HFFc6 (cell line): Measurements from ENCODE around the gene PPFIA3. TPM values are rescaled to one million over a fixed set of nuclear protein-coding genes. Genes with fewer than 3 reads are reported as not detected.
"Not testable (repeated sequence)": the region's sequence is repeated elsewhere in the genome, so short reads cannot be mapped to it uniquely, and the experiment has no call there.

Source experiments
- DNase-seq: peaks from one replicate; pipeline ENCODE4 v3.0.0-alpha.2; 2018
- H3K27ac Mint-ChIP-seq: 2 replicates; pipeline ENCODE4 v1.8.0; 2020; ENCODE audit warnings: mild to moderate bottlenecking, mixed read lengths
- H3K27me3 Mint-ChIP-seq: 2 replicates; pipeline ENCODE4 v1.8.0; 2021; ENCODE audit warnings: mild to moderate bottlenecking, moderate library complexity, mixed read lengths; ENCODE audit not compliant: insufficient read depth
- H3K36me3 Mint-ChIP-seq: 2 replicates; pipeline ENCODE4 v1.8.0; 2021; ENCODE audit warnings: low read depth, mixed read lengths
- H3K4me1 Mint-ChIP-seq: 2 replicates; pipeline ENCODE4 v1.8.0; 2020; ENCODE audit warnings: low read depth, mixed read lengths
- H3K4me3 Mint-ChIP-seq: 2 replicates; pipeline ENCODE4 v1.8.0; 2020; ENCODE audit warnings: mild to moderate bottlenecking, moderate library complexity, mixed read lengths
- H3K9me3 Mint-ChIP-seq: 2 replicates; pipeline ENCODE4 v1.8.0; 2020; ENCODE audit warnings: mild to moderate bottlenecking, mixed read lengths
- long read RNA-seq: library from polyadenylated mRNA; unstranded; transcript quantifications from one replicate; pipeline ENCODE4 v2.0.0, GENCODE V29; 2019
- total RNA-seq, 6 experiments: library from RNA; stranded (reverse); fragmentation: NEBNext Ultra II Directional; extraction: Animal tissue kit (Norgen Biotek cat#: 25700); gene quantifications; 2 replicates in 1 of 6; 3 replicates in 5 of 6; pipeline ENCODE4 v1.2.3, GENCODE V29; 2021
- TF ChIP-seq, protein P1 (sequence below): fragments of 200-600 bp; sonication (generic); IDR thresholded peaks from 2 replicates; pipeline ENCODE4 v1.5.0; 2021; ENCODE audit warnings: antibody characterized with exemption, mild to moderate bottlenecking

The PPFIA3 gene
- 1 to 10 TPM; 1.9 to 2.4 (median 2.3) TPM for total RNA-seq
- long read RNA-seq, partial matches to known transcripts, result 0 of 3 reads
- long read RNA-seq, other reads (novel, unspliced or antisense), result 0 of 3 reads

- TF ChIP-seq, protein P1, sequence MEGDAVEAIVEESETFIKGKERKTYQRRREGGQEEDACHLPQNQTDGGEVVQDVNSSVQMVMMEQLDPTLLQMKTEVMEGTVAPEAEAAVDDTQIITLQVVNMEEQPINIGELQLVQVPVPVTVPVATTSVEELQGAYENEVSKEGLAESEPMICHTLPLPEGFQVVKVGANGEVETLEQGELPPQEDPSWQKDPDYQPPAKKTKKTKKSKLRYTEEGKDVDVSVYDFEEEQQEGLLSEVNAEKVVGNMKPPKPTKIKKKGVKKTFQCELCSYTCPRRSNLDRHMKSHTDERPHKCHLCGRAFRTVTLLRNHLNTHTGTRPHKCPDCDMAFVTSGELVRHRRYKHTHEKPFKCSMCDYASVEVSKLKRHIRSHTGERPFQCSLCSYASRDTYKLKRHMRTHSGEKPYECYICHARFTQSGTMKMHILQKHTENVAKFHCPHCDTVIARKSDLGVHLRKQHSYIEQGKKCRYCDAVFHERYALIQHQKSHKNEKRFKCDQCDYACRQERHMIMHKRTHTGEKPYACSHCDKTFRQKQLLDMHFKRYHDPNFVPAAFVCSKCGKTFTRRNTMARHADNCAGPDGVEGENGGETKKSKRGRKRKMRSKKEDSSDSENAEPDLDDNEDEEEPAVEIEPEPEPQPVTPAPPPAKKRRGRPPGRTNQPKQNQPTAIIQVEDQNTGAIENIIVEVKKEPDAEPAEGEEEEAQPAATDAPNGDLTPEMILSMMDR, result no peak
- DNase-seq, result peak; percentile 54
- Mint-ChIP-seq H3K27me3 (peaks cover 15% of the 10 kb centered on the region), H3K4me1 (peaks cover 20% of the 10 kb centered on the region), H3K9me3 (no peaks in the 10 kb centered on the region), H3K27ac (peak within 1 kb of the TSS; percentile 77), H3K4me3 (peak within 1 kb of the TSS; percentile 89), H3K36me3 (0 out of 2 replicates have a peak, but pooled peaks cover 3% of the 10 kb centered on the region)
These were observed at the start of gene PPFIA3 for GRCh38 chr19:49119411-49120324. Gene PPFIA3, plus strand, starts transcription at chr19:49119544. Its CDS starts 8,330 bp downstream, at chr19:49127874.

- Mint-ChIP-seq H3K4me1 (peaks cover 38% of the 10 kb centered on the region), H3K9me3 (peaks cover 24% of the 10 kb centered on the region), H3K36me3 (peaks cover 34% of the 10 kb centered on the region), H3K4me3 (no peak overlapping the region), H3K27ac (no peak overlapping the region), H3K27me3 (peaks cover 25% of the 10 kb centered on the region)
- TF ChIP-seq, protein P1, result no peak
- DNase-seq, result no peak
These were observed 48.9 kb upstream of the PPFIA3 start for GRCh38 chr19:49070416-49070815.

DNA sequence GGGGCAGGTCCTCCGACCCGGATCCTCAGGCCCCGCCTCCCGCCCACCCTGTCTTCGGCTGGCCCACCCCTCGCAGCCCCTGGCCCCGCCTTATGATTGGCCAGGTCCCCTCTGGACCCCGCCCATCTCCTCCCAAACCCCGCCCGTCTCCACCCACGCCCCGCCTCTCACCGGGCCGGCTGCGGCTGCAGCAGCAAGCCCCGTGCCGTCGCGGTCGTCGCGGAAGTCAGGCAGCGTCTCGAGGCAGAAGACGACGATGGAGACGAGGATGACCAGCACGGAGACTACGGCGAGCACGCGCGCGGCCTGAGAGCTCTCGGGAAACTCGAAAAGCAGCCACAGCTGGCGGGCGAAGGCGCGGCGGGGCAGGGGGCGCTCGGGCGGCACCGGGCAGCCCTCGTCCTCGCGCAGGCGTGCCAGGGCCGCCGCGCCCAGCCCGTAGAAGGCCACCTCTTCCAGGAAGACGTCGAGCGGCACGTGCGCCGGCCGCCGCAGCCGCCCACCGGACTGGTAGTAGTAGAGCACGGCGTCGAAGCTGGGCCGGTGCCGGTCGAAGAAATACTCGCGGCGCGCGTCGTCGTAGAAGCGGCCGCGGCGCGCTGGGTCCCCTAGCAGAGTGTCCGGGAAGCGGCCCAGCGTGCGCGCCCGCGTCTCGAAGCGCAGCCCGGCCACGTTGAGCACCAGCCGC is 47.3 kb upstream of the PPFIA3 start:
- H3K27me3 Mint-ChIP-seq, result peaks cover 19% of the 10 kb centered on the region
- peaks cover 24% of the 10 kb centered on the region for H3K9me3 Mint-ChIP-seq
- no peak overlapping the region for H3K27ac Mint-ChIP-seq
- TF ChIP-seq, protein P1, result no peak
- peaks cover 34% of the 10 kb centered on the region for H3K36me3 Mint-ChIP-seq
- H3K4me1 Mint-ChIP-seq, result peaks cover 34% of the 10 kb centered on the region
- H3K4me3 Mint-ChIP-seq, result no peak overlapping the region
- DNase-seq, result no peak

DNA sequence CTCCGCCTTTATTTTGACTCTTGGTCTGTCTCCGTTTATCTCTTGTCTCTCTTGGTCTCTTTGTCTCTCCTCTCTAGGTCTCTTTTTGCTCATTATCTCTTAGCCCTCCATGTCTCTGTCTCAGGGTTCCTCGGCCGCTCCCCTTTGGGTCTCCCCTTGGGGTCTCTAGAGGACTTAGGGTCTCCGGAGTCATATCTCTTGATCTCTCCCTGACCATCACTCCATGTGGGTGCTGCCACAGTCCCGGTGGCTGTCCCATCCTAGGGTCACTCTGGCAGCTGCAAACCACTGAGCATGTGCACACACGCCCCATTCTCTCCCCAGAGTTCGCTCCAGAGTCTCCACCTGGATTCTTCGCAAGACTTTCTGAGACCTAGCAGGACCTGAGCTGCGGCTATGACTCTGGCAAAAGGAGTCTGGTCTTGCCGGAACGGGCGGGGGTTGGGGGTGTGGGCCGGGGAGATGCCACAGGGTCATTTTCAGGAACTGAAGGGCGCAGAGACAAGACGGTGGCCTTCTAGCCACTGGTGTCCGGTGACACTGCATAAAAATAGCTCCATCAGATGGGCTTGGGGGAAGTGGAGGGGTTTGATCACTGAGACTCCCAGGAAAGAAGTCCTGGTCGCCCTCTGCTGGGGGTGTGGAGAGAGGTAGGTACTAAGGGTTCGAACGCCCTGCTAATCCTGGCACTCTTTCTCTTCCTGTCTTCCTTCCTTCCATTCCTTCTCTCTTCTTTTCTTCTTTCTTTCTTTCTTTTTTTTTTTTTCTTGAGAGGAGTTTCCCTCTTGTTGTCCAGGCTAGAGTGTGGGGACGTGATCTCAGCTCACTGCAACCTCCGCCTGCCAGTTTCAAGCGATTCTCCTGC is 45.6 kb upstream of the PPFIA3 start:
- H3K4me3 Mint-ChIP-seq, result peak overlapping the region; percentile 78; the same call in 1 of the 2 replicates
- H3K36me3 Mint-ChIP-seq, result peaks cover 27% of the 10 kb centered on the region
- no peak overlapping the region for H3K27ac Mint-ChIP-seq
- H3K9me3 Mint-ChIP-seq, result peaks cover 23% of the 10 kb centered on the region
- DNase-seq, result no peak
- H3K4me1 Mint-ChIP-seq, result peaks cover 27% of the 10 kb centered on the region
- H3K27me3 Mint-ChIP-seq, result peaks cover 19% of the 10 kb centered on the region
- TF ChIP-seq, protein P1, result peak; percentile 49

GRCh38 chr19:49074869-49075268 is 44.5 kb upstream of the PPFIA3 start:
- H3K4me1 Mint-ChIP-seq, result peaks cover 16% of the 10 kb centered on the region
- H3K27ac Mint-ChIP-seq, H3K4me3 Mint-ChIP-seq: not testable (repeated sequence)
- peak; percentile 44 for DNase-seq
- peaks cover 12% of the 10 kb centered on the region; the same call in 1 of the 2 replicates for H3K9me3 Mint-ChIP-seq
- H3K36me3 Mint-ChIP-seq, result peaks cover 16% of the 10 kb centered on the region
- TF ChIP-seq, protein P1, result peak; percentile 77
- H3K27me3 Mint-ChIP-seq, result peaks cover 19% of the 10 kb centered on the region
